HepG2 (cell line): ENCODE measurements around the gene CYP4A22.

Experiments used
- BRCA1 ChIP-seq: sonication (generic); formaldehyde crosslinking; IDR thresholded peaks from 2 replicates; pipeline ENCODE4 v1.4.0; 2020; ENCODE audit warnings: missing genetic modification reagents
- GATAD2A ChIP-seq: IDR thresholded peaks from 2 replicates; pipeline ENCODE4 v1.6.1; 2016
- HOXA7 ChIP-seq: sonication (generic); formaldehyde crosslinking; IDR thresholded peaks from 2 replicates; pipeline ENCODE4 v1.8.1; 2022; ENCODE audit warnings: mild to moderate bottlenecking, missing genetic modification reagents, moderate library complexity
- JUND ChIP-seq: sonication (generic); formaldehyde crosslinking; IDR thresholded peaks from 2 replicates; pipeline ENCODE4 v1.8.0; 2022; ENCODE audit warnings: mild to moderate bottlenecking, missing genetic modification reagents
- MAFK ChIP-seq, 2 experiments: IDR thresholded peaks in 1 of 2; conservative IDR thresholded peaks in 1 of 2; 2 replicates each; pipeline ENCODE4 v1.6.1; 2011; ENCODE audit warnings: improper control_type of control experiment in 2 of 2, low read length in 2 of 2
- POLR2A ChIP-seq, 2 experiments: IDR thresholded peaks; 2 replicates each; pipeline ENCODE4 v1.6.1; 2011; ENCODE audit warnings: low read depth in 2 of 2, low read length in 2 of 2, mild to moderate bottlenecking in 1 of 2, moderate library complexity in 1 of 2; ENCODE audit not compliant: insufficient read depth in 1 of 2
- TBP ChIP-seq: sonication (generic); formaldehyde crosslinking; IDR thresholded peaks from 2 replicates; pipeline ENCODE4 v1.5.0; 2020; ENCODE audit warnings: missing genetic modification reagents
- ZBTB14 ChIP-seq: sonication (generic); formaldehyde crosslinking; IDR thresholded peaks from 2 replicates; pipeline ENCODE4 v1.4.0; 2020; ENCODE audit warnings: missing genetic modification reagents
- ZFP37 ChIP-seq: sonication (generic); formaldehyde crosslinking; IDR thresholded peaks from 2 replicates; pipeline ENCODE4 v1.4.0; 2020; ENCODE audit warnings: missing genetic modification reagents, borderline replicate concordance
- ZNF124 ChIP-seq: sonication (generic); formaldehyde crosslinking; IDR thresholded peaks from 2 replicates; pipeline ENCODE4 v1.4.0; 2020; ENCODE audit warnings: missing genetic modification reagents
- ZNF224 ChIP-seq: sonication (generic); formaldehyde crosslinking; IDR thresholded peaks from 2 replicates; pipeline ENCODE4 v1.5.0; 2020; ENCODE audit warnings: mild to moderate bottlenecking, missing genetic modification reagents
- ZNF766 ChIP-seq: sonication (generic); formaldehyde crosslinking; IDR thresholded peaks from 2 replicates; pipeline ENCODE4 v1.5.0; 2020; ENCODE audit warnings: missing genetic modification reagents, borderline replicate concordance
- TF ChIP-seq, protein P1 (sequence below): sonication (generic); formaldehyde crosslinking; IDR thresholded peaks from 2 replicates; pipeline ENCODE4 v1.5.0; 2020; ENCODE audit warnings: mild to moderate bottlenecking, missing genetic modification reagents, moderate library complexity
- TF ChIP-seq, protein P2 (sequence below): sonication (generic); formaldehyde crosslinking; IDR thresholded peaks from 2 replicates; pipeline ENCODE4 v1.5.0; 2020; ENCODE audit warnings: missing genetic modification reagents

GRCh38 chr1:47161298-47162040 is 24.2 kb downstream of the CYP4A22 start:
- TF ChIP-seq BRCA1 (CRISPR knock-in tag) (no peak), POLR2A (IDR thresholded peaks at IDR 0.05; ENCODE audit: insufficient read depth in 1 of 2, low read depth in 2 of 2, low read length in 2 of 2) (no peak), MAFK (conservative IDR thresholded peaks at IDR 0.05 in 1 of 2, IDR thresholded peaks at IDR 0.05 in 1 of 2; ENCODE audit: low read length in 2 of 2) (no peak), JUND (CRISPR knock-in tag) (no peak), GATAD2A (CRISPR knock-in tag) (no peak), HOXA7 (CRISPR knock-in tag) (no peak), ZFP37 (CRISPR knock-in tag) (no peak), ZNF766 (CRISPR knock-in tag) (no peak), ZNF224 (CRISPR knock-in tag) (no peak), TBP (no peak), ZBTB14 (CRISPR knock-in tag) (no peak), ZNF124 (CRISPR knock-in tag) (no peak)
- TF ChIP-seq, protein P1, sequence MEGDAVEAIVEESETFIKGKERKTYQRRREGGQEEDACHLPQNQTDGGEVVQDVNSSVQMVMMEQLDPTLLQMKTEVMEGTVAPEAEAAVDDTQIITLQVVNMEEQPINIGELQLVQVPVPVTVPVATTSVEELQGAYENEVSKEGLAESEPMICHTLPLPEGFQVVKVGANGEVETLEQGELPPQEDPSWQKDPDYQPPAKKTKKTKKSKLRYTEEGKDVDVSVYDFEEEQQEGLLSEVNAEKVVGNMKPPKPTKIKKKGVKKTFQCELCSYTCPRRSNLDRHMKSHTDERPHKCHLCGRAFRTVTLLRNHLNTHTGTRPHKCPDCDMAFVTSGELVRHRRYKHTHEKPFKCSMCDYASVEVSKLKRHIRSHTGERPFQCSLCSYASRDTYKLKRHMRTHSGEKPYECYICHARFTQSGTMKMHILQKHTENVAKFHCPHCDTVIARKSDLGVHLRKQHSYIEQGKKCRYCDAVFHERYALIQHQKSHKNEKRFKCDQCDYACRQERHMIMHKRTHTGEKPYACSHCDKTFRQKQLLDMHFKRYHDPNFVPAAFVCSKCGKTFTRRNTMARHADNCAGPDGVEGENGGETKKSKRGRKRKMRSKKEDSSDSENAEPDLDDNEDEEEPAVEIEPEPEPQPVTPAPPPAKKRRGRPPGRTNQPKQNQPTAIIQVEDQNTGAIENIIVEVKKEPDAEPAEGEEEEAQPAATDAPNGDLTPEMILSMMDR (CRISPR knock-in tag), result no peak
- TF ChIP-seq, protein P2, sequence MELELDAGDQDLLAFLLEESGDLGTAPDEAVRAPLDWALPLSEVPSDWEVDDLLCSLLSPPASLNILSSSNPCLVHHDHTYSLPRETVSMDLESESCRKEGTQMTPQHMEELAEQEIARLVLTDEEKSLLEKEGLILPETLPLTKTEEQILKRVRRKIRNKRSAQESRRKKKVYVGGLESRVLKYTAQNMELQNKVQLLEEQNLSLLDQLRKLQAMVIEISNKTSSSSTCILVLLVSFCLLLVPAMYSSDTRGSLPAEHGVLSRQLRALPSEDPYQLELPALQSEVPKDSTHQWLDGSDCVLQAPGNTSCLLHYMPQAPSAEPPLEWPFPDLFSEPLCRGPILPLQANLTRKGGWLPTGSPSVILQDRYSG, result no peak
